PC-9 (cell line): ENCODE data around the gene RNF144A. TPM values are rescaled to one million over a fixed set of nuclear protein-coding genes. Genes with fewer than 3 reads are reported as not detected.

Experiments used
- BruUV-seq: library from RNA; stranded (reverse); fragments of 400-500 nt; replicated peaks from 2 replicates; lab custom pipeline; 2021; lab: Mats Ljungman, UMichigan
- CTCF ChIA-PET: fragments of 300-600 bp; sonication (Branson Sonifier 250); formaldehyde crosslinking; loops from one replicate; lab custom pipeline; 2022; ENCODE audit warnings: antibody characterized with exemption; lab: Charles Lee
- POLR2A ChIA-PET: fragments of 300-600 bp; sonication (Branson Sonifier 250); formaldehyde crosslinking; loops from one replicate; lab custom pipeline; 2022; ENCODE audit warnings: antibody characterized with exemption; ENCODE audit not compliant: unreplicated experiment; lab: Charles Lee
- DNase-seq, 2 experiments: peaks; one replicate each; pipeline versions ENCODE4 v3.0.0 to v3.0.0-alpha.2; 2015 to 2022; ENCODE audit warnings: mixed read lengths in 1 of 2
- H2AFZ ChIP-seq: fragments of 200-600 bp; sonication (generic); 2 replicates; pipeline ENCODE4 v1.8.1; 2017; ENCODE audit warnings: antibody characterized with exemption
- H3F3A ChIP-seq: fragments of 200-600 bp; sonication (generic); 2 replicates; pipeline ENCODE4 v1.8.1; 2017; ENCODE audit warnings: antibody characterized with exemption, mild to moderate bottlenecking, low read depth; ENCODE audit not compliant: insufficient read depth
- H3K27ac ChIP-seq: fragments of 200-600 bp; sonication (generic); 2 replicates; pipeline ENCODE4 v1.6.1; 2016; ENCODE audit warnings: mixed run types
- H3K27me3 ChIP-seq: fragments of 200-600 bp; sonication (generic); 2 replicates; pipeline ENCODE4 v1.6.1; 2016; ENCODE audit warnings: low read depth, mixed run types; ENCODE audit not compliant: insufficient read depth
- H3K36me3 ChIP-seq: fragments of 200-600 bp; sonication (generic); 2 replicates; pipeline ENCODE4 v1.6.1; 2016; ENCODE audit warnings: low read depth, mixed run types
- H3K4me1 ChIP-seq: fragments of 200-600 bp; sonication (generic); replicated peaks from 2 replicates; pipeline ENCODE4 v1.6.1; 2016; ENCODE audit warnings: mixed run types; ENCODE audit not compliant: insufficient read depth
- H3K4me2 ChIP-seq: fragments of 200-600 bp; sonication (generic); 2 replicates; pipeline ENCODE4 v1.6.1; 2017; ENCODE audit warnings: mixed run types
- H3K4me3 ChIP-seq: fragments of 200-600 bp; sonication (generic); 2 replicates; pipeline ENCODE4 v1.6.1; 2016; ENCODE audit warnings: mixed run types
- H3K79me2 ChIP-seq: fragments of 200-600 bp; sonication (generic); 2 replicates; pipeline ENCODE4 v1.6.1; 2017; ENCODE audit warnings: low read depth, mixed run types
- H3K9me2 ChIP-seq: fragments of 200-600 bp; sonication (generic); 2 replicates; pipeline ENCODE4 v1.8.1; 2017; ENCODE audit warnings: mild to moderate bottlenecking; ENCODE audit not compliant: insufficient read depth
- H3K9me3 ChIP-seq: fragments of 200-600 bp; sonication (generic); 2 replicates; pipeline ENCODE4 v1.8.1; 2016; ENCODE audit warnings: low read depth; ENCODE audit not compliant: insufficient read depth
- H4K20me1 ChIP-seq: fragments of 200-600 bp; sonication (generic); 2 replicates; pipeline ENCODE4 v1.8.1; 2017; ENCODE audit not compliant: insufficient read depth
- CTCF ChIP-seq: fragments of 200-600 bp; sonication (generic); conservative IDR thresholded peaks from 2 replicates; pipeline ENCODE4 v1.6.1; 2017; ENCODE audit warnings: mixed run types, antibody characterized with exemption, mild to moderate bottlenecking, moderate library complexity
- EZH2 ChIP-seq: fragments of 200-600 bp; sonication (generic); IDR thresholded peaks from 2 replicates; pipeline ENCODE4 v1.8.0; 2017; ENCODE audit warnings: antibody characterized with exemption, low read depth
- intact Hi-C: fragments of 100-400 bp; cut with micrococcal nuclease; formaldehyde crosslinking; loops from one replicate; pipeline ENCODE4 v1.10.0; 2022; ENCODE audit not compliant: unreplicated experiment
- total RNA-seq: library from RNA; stranded (reverse); gene quantifications from 2 replicates; pipeline ENCODE4 v1.2.3, GENCODE V29; 2021

Gene RNF144A
- total RNA-seq, 1 experiment from 2014 or later: 0.94 TPM

GRCh38 chr2:7031547-7032245, 114.5 kb downstream of the RNF144A start:
- Histone ChIP-seq H3K4me1 (no peaks in the 10 kb centered on the region), H3K36me3 (no peaks in the 10 kb centered on the region), H3K27ac (no peak overlapping the region), H3K9me2 (no peaks in the 10 kb centered on the region), H3K27me3 (peaks cover 9% of the 10 kb centered on the region; the same call in 1 of the 2 replicates), H3K9me3 (0 out of 2 replicates have a peak, but pooled peaks cover 5% of the 10 kb centered on the region), H3F3A (peaks cover 6% of the 10 kb centered on the region; the same call in 1 of the 2 replicates), H4K20me1 (no peaks in the 10 kb centered on the region), H3K79me2 (no peaks in the 10 kb centered on the region), H2AFZ (no peak overlapping the region), H3K4me2 (no peak overlapping the region), H3K4me3 (no peak overlapping the region)
- ChIA-PET POLR2A (no interaction called here), CTCF (no interaction called here)
- no TSS peak for BruUV-seq
- no peak for TF ChIP-seq EZH2
- no peak for TF ChIP-seq CTCF
- intact Hi-C loops: no loop called here
- DNase-seq: peak; percentile 56 to 97

DNA sequence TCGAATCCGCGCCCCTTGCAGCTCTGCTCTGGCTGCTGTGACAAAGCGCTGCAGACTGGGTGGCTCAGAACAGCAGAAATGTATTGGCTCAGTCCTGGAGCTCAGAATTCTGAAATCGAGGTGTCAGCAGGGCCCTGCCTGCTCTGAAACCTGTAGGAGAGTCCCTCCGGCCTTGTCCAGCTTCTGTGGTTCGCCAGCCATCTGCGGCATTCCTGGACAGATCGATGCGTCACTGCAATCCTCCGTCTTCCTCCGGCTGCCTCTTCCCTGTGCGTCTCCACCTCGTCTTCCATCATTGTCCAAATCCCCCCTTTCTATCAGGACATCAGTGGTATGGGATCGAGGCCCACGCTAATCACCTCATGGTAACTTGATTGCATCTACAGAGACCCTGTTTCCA, 115.2 kb downstream of the RNF144A start:
- H3F3A ChIP-seq: peaks cover 6% of the 10 kb centered on the region; the same call in 1 of the 2 replicates
- no peaks in the 10 kb centered on the region for H3K79me2 ChIP-seq
- peaks cover 9% of the 10 kb centered on the region; the same call in 1 of the 2 replicates for H3K27me3 ChIP-seq
- DNase-seq: no peak
- H2AFZ ChIP-seq: no peak overlapping the region
- H3K4me2 ChIP-seq: no peak overlapping the region
- TF ChIP-seq CTCF (no peak), EZH2 (no peak)
- H3K9me3 ChIP-seq: 0 out of 2 replicates have a peak, but pooled peaks cover 5% of the 10 kb centered on the region
- H3K4me1 ChIP-seq: no peaks in the 10 kb centered on the region
- ChIA-PET POLR2A (no interaction called here), CTCF (no interaction called here)
- H3K36me3 ChIP-seq: no peaks in the 10 kb centered on the region
- H3K9me2 ChIP-seq: no peaks in the 10 kb centered on the region
- no TSS peak for BruUV-seq
- intact Hi-C loops: no loop called here
- H3K4me3 ChIP-seq: no peak overlapping the region
- H3K27ac ChIP-seq: no peak overlapping the region
- H4K20me1 ChIP-seq: no peaks in the 10 kb centered on the region

DNA sequence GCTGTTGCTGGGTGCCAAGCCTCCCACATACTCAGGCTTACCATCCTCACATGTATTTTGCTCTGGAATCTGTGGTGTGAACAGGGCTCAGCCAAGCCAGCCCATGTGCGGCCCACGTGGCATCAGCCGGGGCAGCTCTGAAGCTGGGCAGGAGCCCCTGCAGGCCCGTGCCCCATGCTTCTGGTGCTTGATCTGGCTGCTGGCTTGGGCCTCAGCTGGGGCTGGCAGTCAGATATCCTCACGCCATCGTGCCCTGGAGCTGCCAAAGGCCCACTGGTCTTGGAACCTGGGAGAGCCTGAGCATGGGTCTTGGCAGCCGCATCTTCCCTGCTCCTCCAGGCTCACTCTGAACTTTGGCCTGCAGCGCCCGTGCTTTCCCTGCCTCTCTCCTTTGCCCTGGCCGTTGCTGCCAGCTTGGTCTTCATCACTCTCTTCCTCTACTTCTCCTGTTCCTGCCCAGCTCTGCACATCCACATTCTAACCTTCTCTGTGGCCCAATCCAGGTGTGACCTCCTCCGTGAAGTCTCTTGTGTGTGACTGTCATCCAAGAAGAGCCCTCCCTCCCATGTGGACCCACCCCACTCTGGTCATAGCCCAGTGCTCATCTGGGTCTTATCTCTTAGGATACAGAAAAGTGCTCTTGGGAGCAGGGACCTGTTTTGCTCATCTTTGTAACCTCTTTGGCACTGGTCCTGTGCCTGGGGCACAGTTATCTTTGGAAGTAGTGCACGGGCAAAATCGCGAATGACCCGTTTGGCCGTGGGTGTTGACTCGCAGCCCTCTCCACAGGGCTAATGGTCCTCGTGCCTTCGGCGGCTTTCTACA, 116.1 kb downstream of the RNF144A start:
- peaks cover 6% of the 10 kb centered on the region; the same call in 1 of the 2 replicates for H3F3A ChIP-seq
- TF ChIP-seq EZH2 (no peak), CTCF (no peak)
- no peaks in the 10 kb centered on the region for H3K36me3 ChIP-seq
- H3K4me2 ChIP-seq: no peak overlapping the region
- H3K9me2 ChIP-seq: no peaks in the 10 kb centered on the region
- intact Hi-C loops: no loop called here
- H3K79me2 ChIP-seq: no peaks in the 10 kb centered on the region
- no peak overlapping the region for H3K27ac ChIP-seq
- no peak for DNase-seq
- H3K9me3 ChIP-seq: 0 out of 2 replicates have a peak, but pooled peaks cover 5% of the 10 kb centered on the region
- H2AFZ ChIP-seq: no peak overlapping the region
- BruUV-seq: no TSS peak
- ChIA-PET POLR2A (no interaction called here), CTCF (no interaction called here)
- peaks cover 9% of the 10 kb centered on the region; the same call in 1 of the 2 replicates for H3K27me3 ChIP-seq
- no peak overlapping the region for H3K4me3 ChIP-seq
- H3K4me1 ChIP-seq: no peaks in the 10 kb centered on the region
- no peaks in the 10 kb centered on the region for H4K20me1 ChIP-seq
